K562 (cell line): ENCODE data around the gene SLC66A3. TPM values are rescaled to one million over a fixed set of nuclear protein-coding genes. Genes with fewer than 3 reads are reported as not detected.
A peak's percentile ranks its signal among the peaks of the same experiment; 100 is the strongest.

Source experiments
- ATAC-seq: fragments of 200-7000 bp; cut with Tn5 transposase; 3 replicates; pipeline ENCODE4 v1.9.1; 2020; ENCODE audit warnings: moderate library complexity
- BruUV-seq: library from RNA; stranded (reverse); fragments of 400-500 nt; replicated peaks from 2 replicates; lab custom pipeline; 2021; lab: Mats Ljungman, UMichigan
- CTCF ChIA-PET: fragments of 300-600 bp; formaldehyde crosslinking; extraction: SDS; loops from one replicate; lab custom pipeline; 2021; ENCODE audit warnings: low intra/inter-chr PET ratio; lab: Yijun Ruan, JAX
- POLR2A ChIA-PET: fragments of 300-600, 350-650 bp; sonication (Branson Sonifier 250); formaldehyde crosslinking; extraction: SDS; loops from one replicate; lab custom pipeline; 2021; ENCODE audit warnings: antibody characterized with exemption, inconsistent platforms; lab: Yijun Ruan, JAX
- DNase-seq, 4 experiments: peaks; one replicate each; pipeline versions ENCODE4 v3.0.0 to v3.0.0-alpha.2; 2011 to 2018; ENCODE audit warnings: low spot score in 3 of 4, mixed read lengths in 3 of 4; ENCODE audit errors: extremely low read depth in 1 of 4
- FAIRE-seq: peaks from 2 replicates; lab custom pipeline; 2011; peaks lifted over from hg19 to GRCh38; lab: Jason Lieb, UNC
- H2AFZ ChIP-seq: 2 replicates; pipeline ENCODE4 v1.6.0; 2011; ENCODE audit warnings: low read depth, low read length, control low read depth, inconsistent platforms
- H3K27ac ChIP-seq: fragments of 200-600 bp; 3 replicates; pipeline ENCODE4 v1.8.0; 2011; ENCODE audit warnings: low read depth, mild to moderate bottlenecking, control low read depth, inconsistent platforms, low read length, moderate library complexity, mixed read lengths; ENCODE audit errors: extremely low read depth
- H3K27me3 ChIP-seq, 2 experiments: fragments of 300-600 bp in 1 of 2; 2 replicates in 1 of 2; 3 replicates in 1 of 2; pipeline versions ENCODE4 v1.6.0 to v1.8.0; 2011; ENCODE audit warnings: inconsistent platforms in 2 of 2, low read length in 2 of 2, mild to moderate bottlenecking in 1 of 2, mixed read lengths in 1 of 2, moderate library complexity in 1 of 2; ENCODE audit not compliant: control insufficient read depth in 2 of 2, insufficient read depth in 2 of 2
- H3K36me3 ChIP-seq: fragments of 300-600 bp; 3 replicates; pipeline ENCODE4 v1.8.0; 2011; ENCODE audit warnings: mild to moderate bottlenecking, low read length, inconsistent platforms; ENCODE audit not compliant: control insufficient read depth, insufficient read depth
- H3K4me1 ChIP-seq, 2 experiments: fragments of 200-600 bp in 1 of 2; replicated peaks in 1 of 2; 2 replicates in 1 of 2; 3 replicates in 1 of 2; pipeline versions ENCODE4 v1.5.1 to v1.8.0; 2011; ENCODE audit warnings: inconsistent platforms in 2 of 2, low read length in 2 of 2, mild to moderate bottlenecking in 1 of 2, mixed read lengths in 1 of 2, moderate library complexity in 1 of 2; ENCODE audit not compliant: control insufficient read depth in 2 of 2, insufficient read depth in 2 of 2
- H3K4me2 ChIP-seq: 2 replicates; pipeline ENCODE4 v1.6.1; 2011; ENCODE audit warnings: low read length, control low read depth, inconsistent platforms, mixed read lengths; ENCODE audit not compliant: insufficient read depth
- H3K4me3 ChIP-seq: fragments of 200-600 bp; sonication (generic), shearing (Covaris generic); 2 replicates; pipeline ENCODE4 v1.5.1; 2016; ENCODE audit warnings: control low read depth, inconsistent platforms
- H3K79me2 ChIP-seq: fragments of 200-600 bp; 3 replicates; pipeline ENCODE4 v1.8.0; 2011; ENCODE audit warnings: low read length, inconsistent platforms; ENCODE audit not compliant: control insufficient read depth, insufficient read depth
- H3K9ac ChIP-seq, 2 experiments: 2 replicates each; pipeline versions ENCODE4 v1.6.0 to v1.6.1; 2011; ENCODE audit warnings: low read depth in 2 of 2, low read length in 2 of 2, control low read depth in 1 of 2, inconsistent platforms in 1 of 2, mild to moderate bottlenecking in 1 of 2, mixed read lengths in 1 of 2; ENCODE audit not compliant: insufficient read depth in 1 of 2
- H3K9me1 ChIP-seq: one replicate; pipeline ENCODE4 v1.6.0; 2011; ENCODE audit warnings: inconsistent platforms, mild to moderate bottlenecking, low read length, moderate library complexity; ENCODE audit not compliant: control insufficient read depth, insufficient read depth
- H3K9me3 ChIP-seq: replicated peaks from 2 replicates; pipeline ENCODE4 v1.5.1; 2011; ENCODE audit warnings: low read depth, low read length, inconsistent platforms; ENCODE audit not compliant: control insufficient read depth, insufficient read depth
- H4K20me1 ChIP-seq: replicated peaks from 2 replicates; pipeline ENCODE4 v1.6.1; 2011; ENCODE audit warnings: low read length, inconsistent platforms, mixed read lengths; ENCODE audit not compliant: control insufficient read depth, insufficient read depth
- HMG20A ChIP-seq: fragments of 450-650 bp; formaldehyde crosslinking; conservative IDR thresholded peaks from 2 replicates; pipeline ENCODE4 v1.4.0; 2020; ENCODE audit warnings: mild to moderate bottlenecking, mixed read lengths
- MAFF ChIP-seq: IDR thresholded peaks from 2 replicates; pipeline ENCODE4 v1.6.1; 2012; ENCODE audit warnings: low read length, improper control_type of control experiment
- NR1H2 ChIP-seq: sonication (generic); formaldehyde crosslinking; IDR thresholded peaks from 2 replicates; pipeline ENCODE4 v1.4.0; 2020; ENCODE audit warnings: mild to moderate bottlenecking, missing genetic modification reagents
- POLR2G ChIP-seq: fragments of 200-400 bp; formaldehyde crosslinking; IDR thresholded peaks from 2 replicates; pipeline ENCODE4 v1.6.1; 2017; ENCODE audit warnings: low read depth, mild to moderate bottlenecking, antibody characterized with exemption, low read length, moderate library complexity
- SMAD1 ChIP-seq: fragments of 150-350 bp; IDR thresholded peaks from 2 replicates; pipeline ENCODE4 v1.6.1; 2014; ENCODE audit warnings: low read length, low read depth; ENCODE audit not compliant: partially characterized antibody
- SMAD4 ChIP-seq: fragments of 250-450 bp; sonication (Bioruptor Pico); conservative IDR thresholded peaks from 2 replicates; pipeline ENCODE4 v1.8.0; 2021; ENCODE audit warnings: inconsistent platforms, mild to moderate bottlenecking, moderate library complexity
- SP2 ChIP-seq: IDR thresholded peaks from 2 replicates; pipeline ENCODE4 v1.6.1; 2011; ENCODE audit warnings: mild to moderate bottlenecking, low read depth, low read length, moderate library complexity; ENCODE audit not compliant: poor library complexity, severe bottlenecking; ENCODE audit errors: extremely low read depth
- TCF15 ChIP-seq: fragments of 250-450 bp; sonication (Bioruptor Pico); IDR thresholded peaks from 2 replicates; pipeline ENCODE4 v1.8.0; 2022; ENCODE audit warnings: moderate library complexity, mild to moderate bottlenecking, inconsistent platforms
- ZBTB12 ChIP-seq: fragments of 250-450 bp; sonication (Bioruptor Pico); IDR thresholded peaks from 2 replicates; pipeline ENCODE4 v1.4.0; 2020
- ZKSCAN3 ChIP-seq: fragments of 250-450 bp; sonication (Bioruptor Pico); IDR thresholded peaks from 2 replicates; pipeline ENCODE4 v1.4.0; 2020
- ZNF174 ChIP-seq: fragments of 250-450 bp; sonication (Bioruptor Pico); IDR thresholded peaks from 2 replicates; pipeline ENCODE4 v1.4.0; 2020; ENCODE audit warnings: mild to moderate bottlenecking
- ZNF263 ChIP-seq: sonication (generic); formaldehyde crosslinking; IDR thresholded peaks from 2 replicates; pipeline ENCODE4 v1.8.0; 2022; ENCODE audit warnings: mild to moderate bottlenecking, missing genetic modification reagents, borderline replicate concordance
- WGBS: fragments of 100-300 bp; shearing (Covaris generic); methylation state at CpG from one replicate; pipeline ENCODE4 v1.1.6; 2016; ENCODE audit warnings: low coverage, mixed read lengths; ENCODE audit not compliant: insufficient coverage; ENCODE audit errors: missing lambda C conversion rate; 5-methylcytosine and 5-hydroxymethylcytosine counted together
- in situ Hi-C: fragments of 300-500 bp; cut with MboI; formaldehyde crosslinking; loops from 4 replicates; pipeline ENCODE4 v1.15.0; 2018; ENCODE audit warnings: inconsistent platforms, mixed read lengths
- intact Hi-C: fragments of 100-400 bp; cut with micrococcal nuclease; formaldehyde crosslinking; loops from 2 replicates; pipeline ENCODE4 v1.14.2; 2022
- polyA plus RNA-seq, 8 experiments: library from polyadenylated mRNA; depleted of rRNA in 4 of 8; stranded (reverse) in 5 of 8; unstranded in 3 of 8; fragments of >200 nt; fragmentation: Nextera tagmentation in 2 of 8; fragmentation: Illumina TruSeq in 1 of 8; extraction: Ambion mirVana in 2 of 8; extraction: Trizol in 1 of 8; gene quantifications; 2 replicates each; pipeline versions ENCODE4 v1.2.1 to v1.2.3, GENCODE V29; 2011 to 2014; ENCODE audit warnings: inconsistent platforms in 1 of 8, missing spikeins in 1 of 8
- total RNA-seq, 7 experiments: library from RNA; depleted of rRNA in 6 of 7; stranded (reverse); fragments of >200 nt in 6 of 7; fragmentation: Illumina TruSeq in 2 of 7; extraction: Trizol in 2 of 7; gene quantifications; 2 replicates each; pipeline versions ENCODE4 v1.2.1 to v1.2.3, GENCODE V29; 2011 to 2021; ENCODE audit warnings: low replicate concordance in 1 of 7
- TF ChIP-seq, protein P1 (sequence below): sonication (generic); formaldehyde crosslinking; IDR thresholded peaks from 2 replicates; pipeline ENCODE4 v1.8.1; 2023; ENCODE audit warnings: mild to moderate bottlenecking, missing genetic modification reagents

Gene SLC66A3
- total and polyA plus RNA-seq, 9 of the 15 experiments (the other 6 are each of a cell fraction or from before 2014, with no cell fraction given): 2.8 to 30.0 (median 9.1) TPM

GRCh38 chr2:11117776-11118175, 37.5 kb upstream of the SLC66A3 start:
- H2AFZ ChIP-seq: no peak overlapping the region
- no peaks in the 10 kb centered on the region for H3K79me2 ChIP-seq
- H3K4me3 ChIP-seq: no peak overlapping the region
- POLR2A ChIA-PET: no interaction called here
- no peak for TF ChIP-seq HMG20A (CRISPR knock-in tag)
- peak; percentile 66; the same call in 1 of the 2 replicates for TF ChIP-seq ZNF263 (CRISPR knock-in tag)
- TF ChIP-seq SMAD4 (CRISPR knock-in tag): no peak
- TF ChIP-seq, all 486 proteins: peak for 1
- intact Hi-C loops (no loop called here), in situ Hi-C loops (no loop called here)
- H4K20me1 ChIP-seq: no peaks in the 10 kb centered on the region
- no peak overlapping the region for H3K27ac ChIP-seq
- ATAC-seq (no peak), FAIRE-seq (no peak), DNase-seq (no peak)
- no peak overlapping the region for H3K9ac ChIP-seq
- CTCF ChIA-PET: no interaction called here
- H3K36me3 ChIP-seq: no peaks in the 10 kb centered on the region
- no peaks in the 10 kb centered on the region for H3K9me1 ChIP-seq
- no TSS peak for BruUV-seq
- peaks cover 0 to 5% of the 10 kb centered on the region in 2 experiments; a peak in 2 of 5 replicates for H3K4me1 ChIP-seq
- H3K4me2 ChIP-seq: no peak overlapping the region
- no peaks in the 10 kb centered on the region; the same call in 1 of the 2 replicates for H3K9me3 ChIP-seq
- 5% methylated on average over 6 of the region's 6 CpGs for WGBS
- H3K27me3 ChIP-seq: peaks cover 7 to 34% of the 10 kb centered on the region in 2 experiments; a peak in 4 of 5 replicates

DNA sequence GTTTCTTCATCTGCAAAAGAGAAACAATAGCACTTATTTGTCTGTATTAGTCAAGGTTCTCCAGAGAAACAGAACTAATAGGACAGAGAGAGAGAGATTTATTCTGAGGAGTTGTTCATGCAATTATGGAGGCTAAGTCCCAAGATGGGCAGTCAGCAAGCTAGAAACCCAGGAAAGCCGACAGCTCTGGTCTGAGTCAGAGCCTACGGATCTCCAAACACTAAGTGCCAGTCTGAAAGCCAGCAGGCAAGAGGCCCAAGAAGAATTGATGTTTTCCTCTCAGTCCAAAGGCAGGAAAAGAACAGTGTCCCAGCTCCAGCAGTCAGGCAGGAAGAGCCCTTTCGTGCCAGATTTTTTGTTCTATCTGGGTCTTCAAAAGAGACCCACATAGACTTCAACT, 36.5 kb upstream of the SLC66A3 start:
- no peak for FAIRE-seq
- peaks cover 5% of the 10 kb centered on the region in 2 experiments; a peak in 3 of 5 replicates for H3K4me1 ChIP-seq
- BruUV-seq: no TSS peak
- H3K36me3 ChIP-seq: no peaks in the 10 kb centered on the region
- no peak overlapping the region for H3K4me3 ChIP-seq
- no peak for DNase-seq
- peaks cover 7 to 43% of the 10 kb centered on the region in 2 experiments; a peak in 4 of 5 replicates for H3K27me3 ChIP-seq
- 13% methylated on average over 3 of the region's 3 CpGs for WGBS
- H3K4me2 ChIP-seq: no peak overlapping the region
- H3K9me1 ChIP-seq: no peaks in the 10 kb centered on the region
- H3K27ac ChIP-seq: no peak overlapping the region; the same call in 2 of the 3 replicates
- H3K9me3 ChIP-seq: no peaks in the 10 kb centered on the region
- ChIA-PET CTCF (no interaction called here), POLR2A (no interaction called here)
- intact Hi-C loops: no loop called here
- no peaks in the 10 kb centered on the region for H4K20me1 ChIP-seq
- in situ Hi-C loops: no loop called here
- no peaks in the 10 kb centered on the region for H3K79me2 ChIP-seq
- no peak for ATAC-seq
- no peak overlapping the region for H3K9ac ChIP-seq
- no peak overlapping the region for H2AFZ ChIP-seq
- no peak for TF ChIP-seq MAFF
- TF ChIP-seq TCF15 (CRISPR knock-in tag): no peak
- TF ChIP-seq, protein P1, sequence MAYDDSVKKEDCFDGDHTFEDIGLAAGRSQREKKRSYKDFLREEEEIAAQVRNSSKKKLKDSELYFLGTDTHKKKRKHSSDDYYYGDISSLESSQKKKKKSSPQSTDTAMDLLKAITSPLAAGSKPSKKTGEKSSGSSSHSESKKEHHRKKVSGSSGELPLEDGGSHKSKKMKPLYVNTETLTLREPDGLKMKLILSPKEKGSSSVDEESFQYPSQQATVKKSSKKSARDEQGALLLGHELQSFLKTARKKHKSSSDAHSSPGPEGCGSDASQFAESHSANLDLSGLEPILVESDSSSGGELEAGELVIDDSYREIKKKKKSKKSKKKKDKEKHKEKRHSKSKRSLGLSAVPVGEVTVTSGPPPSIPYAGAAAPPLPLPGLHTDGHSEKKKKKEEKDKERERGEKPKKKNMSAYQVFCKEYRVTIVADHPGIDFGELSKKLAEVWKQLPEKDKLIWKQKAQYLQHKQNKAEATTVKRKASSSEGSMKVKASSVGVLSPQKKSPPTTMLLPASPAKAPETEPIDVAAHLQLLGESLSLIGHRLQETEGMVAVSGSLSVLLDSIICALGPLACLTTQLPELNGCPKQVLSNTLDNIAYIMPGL (CRISPR knock-in tag): no peak
- no peak for TF ChIP-seq SMAD1
- no peak for TF ChIP-seq POLR2G
- TF ChIP-seq ZKSCAN3: no peak
- no peak for TF ChIP-seq ZNF174
- TF ChIP-seq SP2: no peak
- no peak for TF ChIP-seq NR1H2
- no peak for TF ChIP-seq ZBTB12
